Hepatocyte (in vitro differentiated cells): ENCODE results near the gene ETFB.

Experiments
- EZH2 ChIP-seq: fragments of 200-600 bp; sonication (generic); IDR thresholded peaks from 2 replicates; pipeline ENCODE4 v1.6.1; 2016; ENCODE audit warnings: antibody characterized with exemption, mild to moderate bottlenecking, borderline replicate concordance
- TF ChIP-seq, protein P1 (sequence below): fragments of 200-600 bp; sonication (generic); IDR thresholded peaks from 2 replicates; pipeline ENCODE4 v1.5.1; 2016; ENCODE audit warnings: antibody characterized with exemption, mild to moderate bottlenecking; ENCODE audit not compliant: poor library complexity

DNA sequence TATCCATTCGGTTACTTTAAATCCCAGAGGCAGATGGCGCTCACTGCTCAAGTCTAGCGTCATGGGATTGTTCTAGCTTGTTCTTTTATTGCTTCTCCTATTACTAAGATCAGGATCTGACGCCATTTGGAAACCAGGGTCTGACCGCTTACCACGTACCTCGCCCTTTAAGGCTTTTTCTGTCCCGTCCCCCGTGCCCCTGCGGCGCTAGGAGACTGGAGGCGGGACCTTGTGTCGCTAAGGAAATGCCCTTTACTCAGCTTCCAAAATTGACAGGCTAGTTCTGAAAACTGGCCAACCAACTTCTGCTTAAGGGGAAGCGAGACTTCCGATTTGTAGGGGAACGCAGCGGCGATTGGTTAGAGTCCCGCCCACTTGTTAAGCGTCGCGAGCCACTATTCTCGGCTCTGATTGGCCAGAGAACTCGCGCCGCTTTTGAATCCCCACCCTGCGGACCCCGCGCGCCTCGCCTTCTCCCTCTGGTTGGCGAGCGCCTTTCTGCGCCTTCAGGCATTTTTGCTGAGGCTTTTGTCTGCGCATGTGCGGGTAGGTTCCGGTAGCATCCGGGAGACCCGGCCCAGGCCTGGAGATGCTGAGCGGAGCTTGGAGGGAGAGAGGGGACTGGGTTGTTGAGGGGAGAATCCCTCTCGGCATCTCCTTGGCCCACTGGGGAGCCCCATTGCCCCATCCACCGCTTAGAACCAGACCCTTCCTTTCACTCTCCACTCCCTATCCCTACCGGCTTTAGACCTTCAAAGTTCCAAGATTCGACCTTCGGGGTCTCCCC is 28.1 kb upstream of the ETFB start:
- TF ChIP-seq, protein P1, sequence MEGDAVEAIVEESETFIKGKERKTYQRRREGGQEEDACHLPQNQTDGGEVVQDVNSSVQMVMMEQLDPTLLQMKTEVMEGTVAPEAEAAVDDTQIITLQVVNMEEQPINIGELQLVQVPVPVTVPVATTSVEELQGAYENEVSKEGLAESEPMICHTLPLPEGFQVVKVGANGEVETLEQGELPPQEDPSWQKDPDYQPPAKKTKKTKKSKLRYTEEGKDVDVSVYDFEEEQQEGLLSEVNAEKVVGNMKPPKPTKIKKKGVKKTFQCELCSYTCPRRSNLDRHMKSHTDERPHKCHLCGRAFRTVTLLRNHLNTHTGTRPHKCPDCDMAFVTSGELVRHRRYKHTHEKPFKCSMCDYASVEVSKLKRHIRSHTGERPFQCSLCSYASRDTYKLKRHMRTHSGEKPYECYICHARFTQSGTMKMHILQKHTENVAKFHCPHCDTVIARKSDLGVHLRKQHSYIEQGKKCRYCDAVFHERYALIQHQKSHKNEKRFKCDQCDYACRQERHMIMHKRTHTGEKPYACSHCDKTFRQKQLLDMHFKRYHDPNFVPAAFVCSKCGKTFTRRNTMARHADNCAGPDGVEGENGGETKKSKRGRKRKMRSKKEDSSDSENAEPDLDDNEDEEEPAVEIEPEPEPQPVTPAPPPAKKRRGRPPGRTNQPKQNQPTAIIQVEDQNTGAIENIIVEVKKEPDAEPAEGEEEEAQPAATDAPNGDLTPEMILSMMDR: peak; percentile 19
- no peak for TF ChIP-seq EZH2
